GM12874 (cell line): ENCODE results near the gene ATP6V0B.

ENCODE experiments used
- TF ChIP-seq, protein P1 (sequence below): IDR thresholded peaks from 2 replicates; pipeline ENCODE4 v1.5.1; 2011; ENCODE audit warnings: low read depth, mild to moderate bottlenecking, control low read depth, low read length, moderate library complexity; ENCODE audit not compliant: insufficient read depth

Gene ATP6V0B

DNA sequence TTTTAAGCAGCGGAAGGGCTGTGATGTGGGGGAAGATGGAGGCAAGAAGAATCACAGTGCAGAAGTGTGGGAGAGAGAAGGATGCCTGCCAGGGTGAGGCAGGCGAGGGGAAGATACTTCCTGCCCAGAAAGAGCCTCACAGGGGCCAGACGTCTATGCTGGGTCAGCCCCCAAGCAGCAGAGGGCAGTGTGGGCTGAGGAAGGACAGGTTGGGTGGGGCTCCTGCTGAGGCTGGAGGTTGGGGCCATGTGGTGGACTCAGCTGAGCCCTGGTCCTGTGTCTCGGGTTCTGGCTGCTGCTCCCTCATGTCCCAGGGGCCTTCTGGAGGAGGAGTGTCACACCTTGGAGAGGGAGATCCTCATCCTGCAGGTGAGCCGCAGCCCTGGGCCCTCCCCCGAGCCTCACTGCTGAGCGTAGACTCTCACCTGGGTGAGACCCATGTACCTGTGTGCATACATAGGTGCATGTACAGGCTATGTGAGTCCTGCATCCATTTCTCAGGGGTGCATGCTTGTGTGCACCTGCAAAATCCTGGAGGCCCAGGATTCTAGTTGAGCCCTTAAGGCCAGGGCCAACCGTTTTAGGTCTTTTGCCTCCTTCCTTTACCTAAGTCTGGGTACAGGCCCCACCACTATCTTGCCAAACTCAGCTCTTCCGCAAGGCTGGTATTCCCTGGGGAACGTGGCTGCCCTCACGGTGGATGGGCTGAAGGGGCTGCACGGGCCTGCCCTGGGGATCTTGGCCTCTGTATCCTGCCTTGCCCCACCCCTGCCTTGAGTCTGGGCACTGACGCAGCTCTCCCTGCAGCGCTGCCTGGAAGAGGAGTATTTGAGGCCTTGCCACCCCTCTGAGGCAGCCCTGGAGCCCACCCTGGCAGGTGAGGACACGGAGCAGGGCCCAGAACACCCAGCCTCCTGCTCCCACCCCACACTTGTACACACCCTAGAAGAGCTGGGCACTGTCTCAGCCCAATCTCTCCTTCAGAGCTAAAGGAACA is 20.3 kb downstream of the ATP6V0B start:
- TF ChIP-seq, protein P1, sequence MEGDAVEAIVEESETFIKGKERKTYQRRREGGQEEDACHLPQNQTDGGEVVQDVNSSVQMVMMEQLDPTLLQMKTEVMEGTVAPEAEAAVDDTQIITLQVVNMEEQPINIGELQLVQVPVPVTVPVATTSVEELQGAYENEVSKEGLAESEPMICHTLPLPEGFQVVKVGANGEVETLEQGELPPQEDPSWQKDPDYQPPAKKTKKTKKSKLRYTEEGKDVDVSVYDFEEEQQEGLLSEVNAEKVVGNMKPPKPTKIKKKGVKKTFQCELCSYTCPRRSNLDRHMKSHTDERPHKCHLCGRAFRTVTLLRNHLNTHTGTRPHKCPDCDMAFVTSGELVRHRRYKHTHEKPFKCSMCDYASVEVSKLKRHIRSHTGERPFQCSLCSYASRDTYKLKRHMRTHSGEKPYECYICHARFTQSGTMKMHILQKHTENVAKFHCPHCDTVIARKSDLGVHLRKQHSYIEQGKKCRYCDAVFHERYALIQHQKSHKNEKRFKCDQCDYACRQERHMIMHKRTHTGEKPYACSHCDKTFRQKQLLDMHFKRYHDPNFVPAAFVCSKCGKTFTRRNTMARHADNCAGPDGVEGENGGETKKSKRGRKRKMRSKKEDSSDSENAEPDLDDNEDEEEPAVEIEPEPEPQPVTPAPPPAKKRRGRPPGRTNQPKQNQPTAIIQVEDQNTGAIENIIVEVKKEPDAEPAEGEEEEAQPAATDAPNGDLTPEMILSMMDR: peak; percentile 52

DNA sequence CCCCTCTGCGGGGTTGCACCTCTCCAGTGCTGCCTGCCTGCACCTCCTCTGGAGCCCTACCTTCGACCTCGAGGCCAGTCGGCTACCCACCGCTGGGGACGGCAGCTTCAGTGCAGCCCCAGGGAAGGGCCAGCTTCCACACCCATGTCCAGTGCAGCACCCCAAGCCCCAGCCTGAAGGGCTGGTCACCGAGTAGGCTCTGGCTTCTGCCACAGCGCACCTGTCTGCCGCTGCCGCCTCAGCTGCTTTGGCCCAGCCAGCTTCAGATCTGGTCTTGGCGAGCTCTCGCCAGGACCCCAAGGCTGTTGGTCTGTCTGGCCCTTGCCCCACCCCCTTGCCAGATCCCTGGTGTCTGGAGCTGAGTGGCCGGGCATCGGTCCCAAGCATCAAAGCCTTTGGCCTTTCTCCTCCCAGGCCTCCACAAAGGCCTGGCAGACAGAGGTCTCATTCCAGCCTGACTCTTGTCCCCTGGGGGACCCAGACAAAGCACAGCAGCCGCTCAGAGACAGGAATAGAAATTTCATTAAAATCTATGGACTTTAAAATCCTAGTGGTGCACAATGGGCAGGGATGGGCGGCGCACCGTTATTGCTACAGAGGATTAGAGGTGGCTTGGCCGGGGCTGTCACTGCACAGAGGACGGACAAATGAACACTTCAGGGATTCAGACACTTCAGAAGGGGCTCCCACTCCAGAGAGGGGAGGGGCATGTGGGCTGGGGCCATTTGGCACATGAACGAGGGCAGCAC is 21.4 kb downstream of the ATP6V0B start:
- TF ChIP-seq, protein P1: no peak

DNA sequence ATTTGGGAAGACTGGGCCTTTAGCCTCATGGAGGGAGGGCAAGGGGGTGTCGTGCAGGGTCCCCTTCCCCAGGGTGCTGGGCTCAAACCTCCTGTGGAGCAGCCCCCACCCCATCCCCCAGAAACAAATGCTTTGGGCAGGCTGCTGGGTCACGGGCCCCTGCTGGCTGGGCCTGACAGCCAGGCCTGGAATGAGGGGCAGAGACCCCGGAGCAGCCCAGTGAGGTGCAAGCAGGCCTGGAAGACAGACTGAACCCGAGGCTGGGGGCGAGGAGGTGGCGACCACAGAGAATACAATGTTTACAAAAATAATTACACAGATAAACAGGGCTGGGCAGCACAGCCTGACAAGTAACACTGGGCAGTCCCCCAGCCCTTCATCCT is 22.0 kb downstream of the ATP6V0B start:
- TF ChIP-seq, protein P1: no peak

DNA sequence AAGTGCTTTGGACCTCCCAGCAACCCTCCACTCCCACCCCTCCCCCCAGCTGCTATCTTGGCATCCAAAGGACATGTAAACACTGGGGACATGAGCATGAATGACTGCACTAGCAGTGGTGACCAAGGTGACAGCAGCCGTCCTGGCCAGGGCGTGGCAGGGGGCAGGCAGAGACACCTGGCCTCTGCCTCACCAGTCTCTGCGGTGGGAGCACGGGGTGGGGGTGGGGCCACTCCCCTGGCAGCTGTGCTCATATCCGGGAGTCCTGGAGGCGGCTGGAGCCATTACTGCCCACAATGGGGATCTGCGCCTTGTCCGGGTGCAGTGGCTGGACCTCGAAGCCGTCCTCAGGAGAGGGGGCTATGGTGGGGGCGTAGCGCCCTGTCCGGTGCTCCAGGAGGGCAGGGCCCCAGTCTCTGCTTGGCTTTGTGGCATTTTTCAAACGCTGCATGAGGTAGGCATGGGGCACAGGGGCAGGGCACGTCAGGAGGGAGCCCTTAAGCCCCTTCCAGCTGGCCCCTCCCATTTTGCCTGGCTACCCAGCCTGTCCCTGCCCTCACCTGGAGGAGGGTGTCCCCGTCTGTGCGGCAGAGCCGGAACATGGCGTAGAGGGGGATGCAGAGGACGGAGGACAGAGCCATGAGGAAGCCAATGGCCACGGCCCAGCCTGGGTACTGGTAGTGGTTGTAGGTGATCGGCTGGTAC is 22.7 kb downstream of the ATP6V0B start:
- TF ChIP-seq, protein P1: no peak

DNA sequence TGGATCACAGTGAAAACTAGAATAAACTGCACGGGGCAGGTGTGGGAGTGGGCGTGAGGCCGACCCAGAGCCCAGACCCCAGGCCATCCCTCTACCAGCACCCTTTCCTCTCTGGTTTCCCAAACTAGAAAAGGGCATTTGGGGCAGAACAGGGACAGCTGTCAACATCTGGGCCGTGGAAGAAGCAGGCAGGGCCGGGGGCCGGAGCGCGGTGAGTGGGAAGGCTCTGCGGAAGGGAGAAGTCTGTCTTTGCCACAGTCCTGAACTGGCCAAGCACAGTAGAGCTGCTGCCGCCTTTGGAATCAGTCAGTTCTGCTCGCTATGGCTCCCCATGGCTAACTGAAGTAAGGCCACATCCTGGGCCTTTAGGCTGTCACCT is 23.2 kb downstream of the ATP6V0B start:
- TF ChIP-seq, protein P1: no peak

DNA sequence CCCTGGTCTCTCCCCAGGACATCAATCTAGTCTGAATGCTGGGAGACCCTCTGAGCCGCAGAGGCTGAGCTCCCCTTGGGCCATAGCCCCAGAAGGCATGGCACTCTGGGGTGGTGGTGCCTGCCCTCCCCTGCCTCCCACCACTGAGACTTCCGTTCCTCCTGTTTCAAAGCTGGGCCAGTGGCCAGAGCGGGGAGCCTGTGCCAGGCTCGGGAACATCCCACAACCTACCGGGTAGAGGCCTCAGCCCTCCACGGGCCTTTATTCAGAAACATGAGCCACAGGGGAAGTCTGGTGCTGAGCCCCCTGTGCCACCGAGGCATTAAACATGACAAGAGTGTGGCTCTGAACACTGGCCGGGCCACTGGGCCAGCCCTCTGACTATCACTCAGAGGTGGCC is 24.7 kb downstream of the ATP6V0B start:
- TF ChIP-seq, protein P1: no peak
